Measurements from ENCODE around the gene IPO13. TPM values are rescaled to one million over a fixed set of nuclear protein-coding genes. Genes with fewer than 3 reads are reported as not detected.

The IPO13 gene
- total RNA-seq, 2 experiments from 2014 or later = 6.3 to 7.4 TPM

DNA sequence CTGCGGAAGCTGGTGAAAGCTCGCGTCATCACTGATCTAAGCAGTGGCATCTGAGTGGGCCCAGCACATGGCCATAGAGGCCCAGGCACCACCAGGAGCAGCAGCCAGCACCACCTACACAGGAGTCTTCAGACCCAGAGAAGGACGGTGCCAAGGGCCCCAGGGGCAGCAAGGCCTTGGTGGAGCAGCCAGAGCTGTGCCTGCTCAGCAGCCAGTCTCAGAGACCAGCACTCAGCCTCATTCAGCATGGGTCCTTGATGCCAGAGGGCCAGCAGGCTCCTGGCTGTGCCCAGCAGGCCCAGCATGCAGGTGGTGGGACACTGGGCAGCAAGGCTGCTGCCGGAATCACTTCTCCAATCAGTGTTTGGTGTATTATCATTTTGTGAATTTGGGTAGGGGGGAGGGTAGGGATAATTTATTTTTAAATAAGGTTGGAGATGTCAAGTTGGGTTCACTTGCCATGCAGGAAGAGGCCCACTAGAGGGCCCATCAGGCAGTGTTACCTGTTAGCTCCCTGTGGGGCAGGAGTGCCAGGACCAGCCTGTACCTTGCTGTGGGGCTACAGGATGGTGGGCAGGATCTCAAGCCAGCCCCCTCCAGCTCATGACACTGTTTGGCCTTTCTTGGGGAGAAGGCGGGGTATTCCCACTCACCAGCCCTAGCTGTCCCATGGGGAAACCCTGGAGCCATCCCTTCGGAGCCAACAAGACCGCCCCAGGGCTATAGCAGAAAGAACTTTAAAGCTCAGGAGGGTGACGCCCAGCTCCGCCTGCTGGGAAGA is 16.4 kb upstream of the IPO13 start:
- no peak overlapping the region for H3K4me3 ChIP-seq (ENCODE audit: low read length)
- peaks cover 0 to 9% of the 10 kb centered on the region in 2 experiments for H3K9me3 ChIP-seq (ENCODE audit: control insufficient read depth in 1 of 2, insufficient read depth in 1 of 2, low read length in 2 of 2)
- peaks cover 15% of the 10 kb centered on the region for H3K4me1 Mint-ChIP-seq (ENCODE audit: low read depth)
- H3K27ac ChIP-seq (ENCODE audit: low read depth in 1 of 2, low read length in 2 of 2) = no peak overlapping the region
- peaks cover 24% of the 10 kb centered on the region for H3K4me1 ChIP-seq (ENCODE audit: insufficient read depth, low read length)
- DNase-seq (peak in 2 of 14 experiments; percentile 11 to 38), ATAC-seq (ENCODE audit: poor library complexity) (no peak)
- no peak overlapping the region for H3K27ac Mint-ChIP-seq
- peaks cover 26 to 34% of the 10 kb centered on the region in 2 experiments for H3K27me3 ChIP-seq (ENCODE audit: control insufficient read depth in 1 of 2, insufficient read depth in 2 of 2, low read length in 2 of 2)
- H3K36me3 Mint-ChIP-seq (ENCODE audit: low read depth) = peaks cover 8% of the 10 kb centered on the region
- POLR2A ChIA-PET = no interaction called here
- H3K4me3 Mint-ChIP-seq = no peak overlapping the region
- intact Hi-C loops (cut with DNase I, micrococcal nuclease) = loop anchor here in 1 of 2 experiments (5.0 to 10.0 kb wide), 2 partner anchors 117 to 706 kb away; no protein-coding TSS in a partner anchor
- peaks cover 32% of the 10 kb centered on the region for H3K27me3 Mint-ChIP-seq
- H3K36me3 ChIP-seq (ENCODE audit: insufficient read depth, low read length) = peaks cover 4% of the 10 kb centered on the region
- CTCF ChIA-PET = no interaction called here
- TF ChIP-seq, protein P1, sequence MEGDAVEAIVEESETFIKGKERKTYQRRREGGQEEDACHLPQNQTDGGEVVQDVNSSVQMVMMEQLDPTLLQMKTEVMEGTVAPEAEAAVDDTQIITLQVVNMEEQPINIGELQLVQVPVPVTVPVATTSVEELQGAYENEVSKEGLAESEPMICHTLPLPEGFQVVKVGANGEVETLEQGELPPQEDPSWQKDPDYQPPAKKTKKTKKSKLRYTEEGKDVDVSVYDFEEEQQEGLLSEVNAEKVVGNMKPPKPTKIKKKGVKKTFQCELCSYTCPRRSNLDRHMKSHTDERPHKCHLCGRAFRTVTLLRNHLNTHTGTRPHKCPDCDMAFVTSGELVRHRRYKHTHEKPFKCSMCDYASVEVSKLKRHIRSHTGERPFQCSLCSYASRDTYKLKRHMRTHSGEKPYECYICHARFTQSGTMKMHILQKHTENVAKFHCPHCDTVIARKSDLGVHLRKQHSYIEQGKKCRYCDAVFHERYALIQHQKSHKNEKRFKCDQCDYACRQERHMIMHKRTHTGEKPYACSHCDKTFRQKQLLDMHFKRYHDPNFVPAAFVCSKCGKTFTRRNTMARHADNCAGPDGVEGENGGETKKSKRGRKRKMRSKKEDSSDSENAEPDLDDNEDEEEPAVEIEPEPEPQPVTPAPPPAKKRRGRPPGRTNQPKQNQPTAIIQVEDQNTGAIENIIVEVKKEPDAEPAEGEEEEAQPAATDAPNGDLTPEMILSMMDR (IDR thresholded peaks at IDR 0.05) = peak; percentile 27
- H3K9me3 Mint-ChIP-seq = no peaks in the 10 kb centered on the region

DNA sequence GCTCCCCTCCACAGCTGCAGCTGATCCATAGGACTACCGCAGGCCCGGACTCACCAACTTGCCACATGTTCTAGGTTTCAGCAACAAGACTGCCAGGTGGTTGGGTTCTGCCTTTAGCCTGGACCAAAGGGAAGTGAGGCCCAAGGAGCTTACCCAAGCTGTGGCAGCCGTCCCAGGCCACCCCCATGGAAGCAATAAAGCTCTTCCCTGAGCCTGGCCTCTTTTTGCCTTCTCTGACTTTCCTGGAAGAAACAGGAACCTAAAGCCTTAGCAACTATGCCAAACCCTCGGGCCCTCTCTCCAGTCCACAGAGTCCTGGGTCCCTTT is 15.8 kb upstream of the IPO13 start:
- ChIA-PET POLR2A (no interaction called here), CTCF (no interaction called here)
- Histone ChIP-seq H3K4me1 (ENCODE audit: insufficient read depth, low read length) (peaks cover 27% of the 10 kb centered on the region), H3K4me3 (ENCODE audit: low read length) (no peak overlapping the region), H3K36me3 (ENCODE audit: insufficient read depth, low read length) (no peaks in the 10 kb centered on the region), H3K27me3 (ENCODE audit: control insufficient read depth in 1 of 2, insufficient read depth in 2 of 2, low read length in 2 of 2) (peaks cover 31 to 39% of the 10 kb centered on the region in 2 experiments), H3K9me3 (ENCODE audit: control insufficient read depth in 1 of 2, insufficient read depth in 1 of 2, low read length in 2 of 2) (peaks cover 0 to 9% of the 10 kb centered on the region in 2 experiments), H3K27ac (ENCODE audit: low read depth in 1 of 2, low read length in 2 of 2) (no peak overlapping the region)
- intact Hi-C loops (cut with DNase I, micrococcal nuclease) = loop anchor here in 1 of 2 experiments (5.0 to 10.0 kb wide), 2 partner anchors 116 to 706 kb away; no protein-coding TSS in a partner anchor
- H3K27me3 Mint-ChIP-seq = peaks cover 36% of the 10 kb centered on the region
- peaks cover 15% of the 10 kb centered on the region for H3K4me1 Mint-ChIP-seq (ENCODE audit: low read depth)
- H3K4me3 Mint-ChIP-seq = no peak overlapping the region
- TF ChIP-seq, protein P1 (IDR thresholded peaks at IDR 0.05) = no peak
- H3K9me3 Mint-ChIP-seq = no peaks in the 10 kb centered on the region
- DNase-seq (no peak), ATAC-seq (ENCODE audit: poor library complexity) (no peak)
- H3K36me3 Mint-ChIP-seq (ENCODE audit: low read depth) = peaks cover 2% of the 10 kb centered on the region
- no peak overlapping the region for H3K27ac Mint-ChIP-seq

DNA sequence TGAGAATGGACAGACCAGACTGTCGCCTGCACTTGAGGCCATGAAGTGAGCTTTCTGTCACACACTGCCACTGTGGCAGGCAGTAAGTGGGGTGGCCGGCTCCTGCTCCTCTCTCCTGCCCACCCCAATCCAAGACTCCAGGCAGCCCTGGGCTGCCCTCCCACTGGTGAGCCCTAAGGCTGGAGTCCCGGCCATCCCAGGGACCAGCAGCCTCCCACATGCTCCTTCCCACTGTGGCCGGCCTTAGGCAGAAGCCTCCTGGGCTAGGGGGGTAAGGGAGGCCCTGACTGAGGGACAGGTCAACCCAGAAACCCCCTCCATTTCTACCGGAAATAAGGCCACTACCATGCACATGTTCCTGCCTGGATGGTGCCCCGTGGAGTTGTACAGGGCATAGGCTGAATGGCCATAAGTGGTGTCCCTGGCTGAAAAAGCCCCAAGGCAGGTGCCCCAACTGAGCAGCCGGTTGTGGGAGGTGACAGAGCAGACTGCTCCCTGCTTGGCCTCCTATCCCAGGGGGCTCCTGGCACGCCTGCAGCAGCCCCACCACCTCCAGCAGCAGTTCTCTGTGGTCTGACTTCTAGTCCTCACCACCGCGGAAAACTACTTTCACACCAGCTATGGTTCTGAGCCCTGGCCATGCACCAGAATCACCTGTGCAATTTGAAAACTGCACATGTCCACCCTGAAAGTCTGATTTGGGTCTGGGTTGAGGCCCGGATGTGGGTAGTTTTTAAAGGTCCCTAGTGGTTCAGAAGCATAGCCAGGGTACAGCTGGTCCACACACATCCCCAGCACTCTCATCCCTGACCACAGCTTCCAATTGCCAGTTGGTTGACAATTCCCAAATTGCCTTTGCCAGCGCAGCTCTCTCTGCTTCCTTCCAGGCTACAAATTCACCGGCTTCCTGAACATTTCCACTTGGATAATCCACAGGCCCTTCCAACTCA is 14.8 kb upstream of the IPO13 start:
- Mint-ChIP-seq H3K9me3 (no peaks in the 10 kb centered on the region), H3K4me3 (no peak overlapping the region), H3K27me3 (peaks cover 36% of the 10 kb centered on the region), H3K4me1 (ENCODE audit: low read depth) (peaks cover 15% of the 10 kb centered on the region), H3K36me3 (ENCODE audit: low read depth) (no peaks in the 10 kb centered on the region), H3K27ac (no peak overlapping the region)
- Histone ChIP-seq H3K27me3 (ENCODE audit: control insufficient read depth in 1 of 2, insufficient read depth in 2 of 2, low read length in 2 of 2) (peaks cover 35 to 41% of the 10 kb centered on the region in 2 experiments), H3K27ac (ENCODE audit: low read depth in 1 of 2, low read length in 2 of 2) (no peak overlapping the region), H3K9me3 (ENCODE audit: control insufficient read depth in 1 of 2, insufficient read depth in 1 of 2, low read length in 2 of 2) (peaks cover 0 to 12% of the 10 kb centered on the region in 2 experiments), H3K4me3 (ENCODE audit: low read length) (no peak overlapping the region), H3K4me1 (ENCODE audit: insufficient read depth, low read length) (peaks cover 33% of the 10 kb centered on the region), H3K36me3 (ENCODE audit: insufficient read depth, low read length) (no peaks in the 10 kb centered on the region)
- no peak for ATAC-seq (ENCODE audit: poor library complexity)
- POLR2A ChIA-PET = no interaction called here
- TF ChIP-seq, protein P1 (IDR thresholded peaks at IDR 0.05) = no peak
- intact Hi-C loops (cut with DNase I, micrococcal nuclease) = loop anchor here in 1 of 2 experiments (5.0 to 10.0 kb wide), 2 partner anchors 115 to 707 kb away; no protein-coding TSS in a partner anchor
- CTCF ChIA-PET = no interaction called here
- no peak for DNase-seq

All from CD4-positive, alpha-beta T cell (primary cell).